IMR-90 (cell line): Measurements from ENCODE around the gene LAMA2. TPM values are rescaled to one million over a fixed set of nuclear protein-coding genes. Genes with fewer than 3 reads are reported as not detected.

Source experiments
- ATAC-seq: fragments of 200-7000 bp; cut with Tn5 transposase; 2 replicates; pipeline ENCODE4 v1.9.1; 2020; ENCODE audit warnings: low read depth, mild to moderate bottlenecking, moderate library complexity
- BruUV-seq: library from RNA; stranded (reverse); fragments of 400-500 nt; replicated peaks from 2 replicates; lab custom pipeline; 2021; lab: Mats Ljungman, UMichigan
- CTCF ChIA-PET: fragments of 300-600 bp; formaldehyde crosslinking; extraction: SDS; loops from one replicate; lab custom pipeline; 2021; ENCODE audit warnings: antibody characterized with exemption; lab: Yijun Ruan, JAX
- POLR2A ChIA-PET: fragments of 300-600 bp; sonication (Branson Sonifier 250); formaldehyde crosslinking; loops from one replicate; lab custom pipeline; 2022; ENCODE audit warnings: antibody characterized with exemption; ENCODE audit not compliant: unreplicated experiment; lab: Charles Lee
- DNase-seq: peaks from one replicate; pipeline ENCODE4 v3.0.0; 2013
- H2AFZ ChIP-seq: replicated peaks from 2 replicates; pipeline ENCODE3; 2013; ENCODE audit warnings: low read length, mild to moderate bottlenecking; ENCODE audit not compliant: poor library complexity
- H2AK5ac ChIP-seq: 2 replicates; pipeline ENCODE4 v1.6.1; 2013; ENCODE audit warnings: low read depth, low read length, inconsistent platforms
- H2AK9ac ChIP-seq: replicated peaks from 2 replicates; pipeline ENCODE3; 2013; ENCODE audit warnings: mild to moderate bottlenecking, low read depth, low read length, moderate library complexity; ENCODE audit not compliant: poor library complexity
- H2BK120ac ChIP-seq: 2 replicates; pipeline ENCODE4 v1.6.1; 2013; ENCODE audit warnings: low read depth, low read length, inconsistent platforms
- H2BK15ac ChIP-seq: 3 replicates; pipeline ENCODE4 v1.6.1; 2013; ENCODE audit warnings: low read depth, low read length, inconsistent platforms
- H2BK20ac ChIP-seq: 2 replicates; pipeline ENCODE4 v1.6.1; 2013; ENCODE audit warnings: low read depth, mild to moderate bottlenecking, inconsistent platforms, low read length, moderate library complexity
- H2BK5ac ChIP-seq: 2 replicates; pipeline ENCODE4 v1.6.1; 2013; ENCODE audit warnings: mild to moderate bottlenecking, low read depth, low read length, inconsistent platforms; ENCODE audit not compliant: poor library complexity, severe bottlenecking
- H3K14ac ChIP-seq: replicated peaks from 2 replicates; pipeline ENCODE4 v1.6.1; 2013; ENCODE audit warnings: low read depth, low read length, inconsistent platforms
- H3K18ac ChIP-seq: 2 replicates; pipeline ENCODE4 v1.6.1; 2013; ENCODE audit warnings: low read depth, low read length, control low read depth
- H3K23ac ChIP-seq: 2 replicates; pipeline ENCODE4 v1.6.1; 2013; ENCODE audit warnings: low read depth, low read length, inconsistent platforms
- H3K27ac ChIP-seq: 2 replicates; pipeline ENCODE4 v1.5.1; 2013; ENCODE audit warnings: mild to moderate bottlenecking, control low read depth, low read length; ENCODE audit not compliant: insufficient read depth
- H3K27me3 ChIP-seq: 2 replicates; pipeline ENCODE4 v1.6.1; 2013; ENCODE audit warnings: low read length; ENCODE audit not compliant: control insufficient read depth, insufficient read depth
- H3K36me3 ChIP-seq: 2 replicates; pipeline ENCODE4 v1.6.1; 2013; ENCODE audit warnings: low read length, mixed read lengths; ENCODE audit not compliant: control insufficient read depth, insufficient read depth
- H3K4ac ChIP-seq: 2 replicates; pipeline ENCODE4 v1.6.1; 2013; ENCODE audit warnings: low read depth, low read length, inconsistent platforms
- H3K4me1 ChIP-seq: 2 replicates; pipeline ENCODE4 v1.6.1; 2013; ENCODE audit warnings: low read length, mixed read lengths; ENCODE audit not compliant: control insufficient read depth, insufficient read depth
- H3K4me2 ChIP-seq: 2 replicates; pipeline ENCODE4 v1.6.1; 2013; ENCODE audit warnings: low read depth, mild to moderate bottlenecking, control low read depth, low read length, moderate library complexity
- H3K4me3 ChIP-seq: 2 replicates; pipeline ENCODE4 v1.5.1; 2013; ENCODE audit warnings: low read depth, mild to moderate bottlenecking, control low read depth, low read length, moderate library complexity; ENCODE audit not compliant: insufficient read depth
- H3K56ac ChIP-seq: 2 replicates; pipeline ENCODE4 v1.6.1; 2013; ENCODE audit warnings: low read length, inconsistent platforms; ENCODE audit not compliant: insufficient read depth; ENCODE audit errors: extremely low read depth
- H3K79me1 ChIP-seq, 2 experiments: 2 replicates each; pipeline ENCODE4 v1.6.1; 2013; ENCODE audit warnings: low read length in 2 of 2, inconsistent platforms in 1 of 2, low read depth in 1 of 2
- H3K9ac ChIP-seq: 2 replicates; pipeline ENCODE4 v1.6.1; 2013; ENCODE audit warnings: low read depth, low read length, control low read depth
- H3K9me1 ChIP-seq: 2 replicates; pipeline ENCODE4 v1.6.1; 2013; ENCODE audit warnings: low read length, inconsistent platforms; ENCODE audit not compliant: insufficient read depth
- H3K9me3 ChIP-seq: 2 replicates; pipeline ENCODE4 v1.6.1; 2013; ENCODE audit warnings: low read length; ENCODE audit not compliant: control insufficient read depth, insufficient read depth
- H4K20me1 ChIP-seq: 2 replicates; pipeline ENCODE4 v1.6.1; 2013; ENCODE audit warnings: low read length, inconsistent platforms; ENCODE audit not compliant: insufficient read depth
- H4K5ac ChIP-seq: 2 replicates; pipeline ENCODE4 v1.6.1; 2013; ENCODE audit warnings: mild to moderate bottlenecking, low read depth, low read length, control low read depth
- H4K8ac ChIP-seq, 2 experiments: 2 replicates each; pipeline ENCODE4 v1.6.1; 2013; ENCODE audit warnings: low read depth in 2 of 2, low read length in 2 of 2, control low read depth in 1 of 2, inconsistent platforms in 1 of 2
- H4K91ac ChIP-seq: 2 replicates; pipeline ENCODE4 v1.6.1; 2013; ENCODE audit warnings: low read depth, low read length, inconsistent platforms; ENCODE audit not compliant: insufficient read depth
- BHLHE40 ChIP-seq: fragments of 150-350 bp; IDR thresholded peaks from 2 replicates; pipeline ENCODE4 v1.6.1; 2016; ENCODE audit warnings: mild to moderate bottlenecking, low read depth, low read length
- CEBPB ChIP-seq: IDR thresholded peaks from 2 replicates; pipeline ENCODE4 v1.6.1; 2012; ENCODE audit warnings: low read depth, low read length, improper control_type of control experiment
- CTCF ChIP-seq: conservative IDR thresholded peaks from 2 replicates; pipeline ENCODE4 v1.5.1; 2012; ENCODE audit warnings: mild to moderate bottlenecking, low read depth, low read length, improper control_type of control experiment
- ELK1 ChIP-seq: fragments of 150-350 bp; IDR thresholded peaks from 2 replicates; pipeline ENCODE4 v1.6.1; 2016; ENCODE audit warnings: low read depth, mild to moderate bottlenecking, low read length, moderate library complexity, borderline replicate concordance
- FOS ChIP-seq: fragments of 150-350 bp; IDR thresholded peaks from 2 replicates; pipeline ENCODE4 v1.6.1; 2016; ENCODE audit warnings: low read depth, low read length
- MAFK ChIP-seq: IDR thresholded peaks from 2 replicates; pipeline ENCODE4 v1.6.1; 2012; ENCODE audit warnings: low read depth, low read length, improper control_type of control experiment
- NFE2L2 ChIP-seq: fragments of 150-350 bp; IDR thresholded peaks from 2 replicates; pipeline ENCODE4 v1.6.1; 2016; ENCODE audit warnings: low read depth, mild to moderate bottlenecking, low read length
- POLR2A ChIP-seq: IDR thresholded peaks from 2 replicates; pipeline ENCODE4 v1.6.1; 2012; ENCODE audit warnings: mild to moderate bottlenecking, low read depth, low read length
- RAD21 ChIP-seq: IDR thresholded peaks from 2 replicates; pipeline ENCODE4 v1.6.1; 2012; ENCODE audit warnings: low read length, improper control_type of control experiment
- USF2 ChIP-seq: fragments of 150-350 bp; IDR thresholded peaks from 2 replicates; pipeline ENCODE4 v1.6.1; 2017; ENCODE audit warnings: mild to moderate bottlenecking, antibody characterized with exemption, low read length, low read depth
- dilution Hi-C: fragments of 300-500 bp; cut with HindIII; formaldehyde crosslinking; loops from one replicate; pipeline ENCODE4 v1.14.3; 2018; ENCODE audit warnings: low sequenced_read_pairs; ENCODE audit not compliant: unreplicated experiment
- in situ Hi-C: fragments of 300-500 bp; cut with MboI; formaldehyde crosslinking; loops from 3 replicates; pipeline ENCODE4 v1.14.3; 2019; ENCODE audit warnings: low sequenced_read_pairs, inconsistent platforms, mixed read lengths
- intact Hi-C: fragments of 100-400 bp; cut with micrococcal nuclease; formaldehyde crosslinking; loops from 2 replicates; pipeline ENCODE4 v1.10.0; 2022
- polyA plus RNA-seq, 3 experiments: library from polyadenylated mRNA; depleted of rRNA; stranded (reverse); fragments of >200 nt; gene quantifications; 2 replicates each; pipeline ENCODE4 v1.2.3, GENCODE V29; 2012; ENCODE audit warnings: low replicate concordance in 1 of 3
- total RNA-seq: library from RNA; depleted of rRNA; stranded (reverse); fragments of >200 nt; gene quantifications from 2 replicates; pipeline ENCODE4 v1.2.3, GENCODE V29; 2012

LAMA2 gene
- total and polyA plus RNA-seq, 2 of the 4 experiments (the other 2 are of a cell fraction): 9.9 to 13.3 TPM

DNA sequence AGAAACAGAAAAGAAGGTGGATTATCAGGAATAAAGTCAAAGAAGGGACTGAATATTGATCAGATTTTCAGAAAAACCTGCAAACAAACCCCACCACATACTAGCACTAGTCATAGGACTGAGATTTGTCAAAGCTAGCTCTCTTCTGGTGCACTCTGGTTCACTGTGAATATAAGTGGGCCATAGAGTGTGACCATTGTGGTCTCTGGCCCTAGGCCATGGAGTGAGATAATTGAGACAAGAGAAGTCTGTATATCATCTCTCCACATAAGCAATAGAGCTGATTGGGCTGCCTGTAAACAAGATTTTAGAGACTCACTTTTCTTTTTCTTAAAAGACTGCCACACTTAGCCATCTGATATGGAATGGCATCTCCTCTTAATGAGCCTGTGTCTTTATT lies 247.2 kb downstream of the LAMA2 start:
- POLR2A ChIA-PET: no interaction called here
- H2BK5ac ChIP-seq: no peak overlapping the region
- no peak overlapping the region for H3K4me3 ChIP-seq
- in situ Hi-C loops: no loop called here
- H3K14ac ChIP-seq: no peak overlapping the region
- H3K23ac ChIP-seq: no peak overlapping the region
- H2AFZ ChIP-seq: no peak overlapping the region
- no peak overlapping the region for H3K27ac ChIP-seq
- no peak overlapping the region for H2AK5ac ChIP-seq
- ATAC-seq (no peak), DNase-seq (no peak)
- H3K18ac ChIP-seq: no peak overlapping the region
- H3K9me1 ChIP-seq: no peaks in the 10 kb centered on the region
- H4K5ac ChIP-seq: no peak overlapping the region
- H3K79me1 ChIP-seq: no peaks in the 10 kb centered on the region
- H3K27me3 ChIP-seq: peaks cover 2% of the 10 kb centered on the region; the same call in 1 of the 2 replicates
- CTCF ChIA-PET: no interaction called here
- H4K8ac ChIP-seq: no peak overlapping the region
- H4K20me1 ChIP-seq: no peaks in the 10 kb centered on the region
- no peak overlapping the region for H2BK120ac ChIP-seq
- intact Hi-C loops: no loop called here
- no peak overlapping the region for H3K4me2 ChIP-seq
- H3K56ac ChIP-seq: no peak overlapping the region
- no peaks in the 10 kb centered on the region for H3K36me3 ChIP-seq
- no peak overlapping the region for H4K91ac ChIP-seq
- no TSS peak for BruUV-seq
- H2BK20ac ChIP-seq: no peak overlapping the region
- H3K4me1 ChIP-seq: no peaks in the 10 kb centered on the region
- H3K4ac ChIP-seq: no peak overlapping the region
- no peak overlapping the region for H2AK9ac ChIP-seq
- no peak overlapping the region for H2BK15ac ChIP-seq
- no peak overlapping the region for H3K9ac ChIP-seq
- no peaks in the 10 kb centered on the region for H3K9me3 ChIP-seq
- dilution Hi-C loops: no loop called here
- TF ChIP-seq NFE2L2 (no peak), POLR2A (no peak), ELK1 (no peak), RAD21 (no peak), CEBPB (no peak), CTCF (no peak), USF2 (no peak), BHLHE40 (no peak), FOS (no peak), MAFK (no peak)
